SHP77 treated with DMSO at 0.1 percent for 48 hours (cell line): ENCODE results near the gene CCR8.
A peak's percentile ranks its signal among the peaks of the same experiment; 100 is the strongest.
"Not testable (repeated sequence)": the region's sequence is repeated elsewhere in the genome, so short reads cannot be mapped to it uniquely, and the experiment has no call there.

Experiments
- DNase-seq: peaks from one replicate; lab custom pipeline; 2025; lab: John Stamatoyannopoulos, UW

CCR8 gene

GRCh38 chr3:39349080-39349479, 19.6 kb downstream of the CCR8 start:
- peak; percentile 25 for DNase-seq

DNA sequence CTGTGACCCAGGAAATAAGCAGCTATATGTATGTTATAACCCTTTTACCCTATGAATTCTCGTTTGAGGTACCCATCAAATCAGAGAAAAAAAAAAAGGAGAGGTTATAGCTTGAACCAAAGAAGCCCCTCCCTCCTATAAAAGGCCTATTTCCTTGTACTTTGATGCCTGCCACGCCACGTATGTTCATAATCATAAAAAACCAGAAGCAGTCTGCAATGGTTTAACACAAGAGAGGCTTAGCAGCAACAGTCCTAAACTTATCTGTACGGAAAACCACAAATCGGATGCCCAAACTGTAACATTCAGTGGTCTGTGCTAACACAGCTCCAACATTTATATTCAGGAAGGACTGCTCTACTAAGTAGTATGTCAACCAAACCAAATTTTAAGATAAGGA, 21.2 kb downstream of the CCR8 start:
- DNase-seq = no peak

DNA sequence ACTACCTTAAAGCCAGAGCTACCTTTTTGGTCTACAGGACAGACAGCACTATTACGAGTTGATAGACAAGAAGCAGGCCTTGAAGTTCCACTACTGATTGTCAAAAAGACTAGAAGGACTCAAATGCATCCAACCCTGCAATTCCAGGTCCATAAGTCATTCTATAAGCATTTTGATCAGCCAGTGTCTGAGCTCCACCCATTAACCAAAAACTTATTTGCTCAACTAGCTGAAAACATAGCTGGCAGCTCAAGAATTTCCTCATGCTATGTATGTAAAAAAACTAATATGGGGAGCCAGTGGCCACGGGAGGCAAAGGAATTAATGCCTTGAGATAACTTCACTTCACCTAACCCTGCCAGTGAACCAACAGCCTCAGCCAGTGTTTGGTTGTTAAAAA, 21.6 kb downstream of the CCR8 start:
- not testable (repeated sequence) for DNase-seq

DNA sequence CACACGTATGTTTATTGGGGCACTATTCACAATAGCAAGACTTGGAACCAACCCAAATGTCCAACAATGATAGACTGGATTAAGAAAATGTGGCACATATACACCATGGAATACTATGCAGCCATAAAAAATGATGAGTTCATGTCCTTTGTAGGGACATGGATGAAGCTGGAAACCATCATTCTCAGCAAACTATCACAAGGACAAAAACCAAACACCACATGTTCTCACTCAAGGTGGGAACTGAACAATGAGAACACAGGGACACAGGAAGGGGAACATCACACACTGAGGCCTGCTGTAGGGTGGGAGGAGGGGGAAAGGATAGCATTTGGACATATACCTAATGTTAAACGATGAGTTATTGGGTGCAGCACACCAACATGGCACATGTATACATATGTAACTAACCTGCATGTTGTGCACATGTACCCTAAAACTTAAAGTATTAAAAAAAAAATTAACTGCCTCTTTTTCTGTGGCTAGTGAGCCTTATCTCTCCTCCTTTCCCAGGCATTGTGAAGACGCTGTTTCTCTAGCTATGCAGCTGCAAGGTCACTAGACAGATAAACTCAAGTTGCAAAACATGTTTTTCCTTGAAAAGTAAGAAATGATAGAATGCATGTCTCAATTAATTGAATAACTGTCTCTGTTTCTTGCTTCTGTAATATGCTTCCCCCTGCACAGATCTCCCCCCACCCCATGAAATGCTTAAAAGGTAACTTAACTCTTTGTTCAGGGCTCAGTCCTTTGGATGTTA, 23.8 kb downstream of the CCR8 start:
- not testable (repeated sequence) for DNase-seq

- DNase-seq = no peak
Observed at GRCh38 chr3:39358333-39358732, 28.8 kb downstream of the CCR8 start.

DNA sequence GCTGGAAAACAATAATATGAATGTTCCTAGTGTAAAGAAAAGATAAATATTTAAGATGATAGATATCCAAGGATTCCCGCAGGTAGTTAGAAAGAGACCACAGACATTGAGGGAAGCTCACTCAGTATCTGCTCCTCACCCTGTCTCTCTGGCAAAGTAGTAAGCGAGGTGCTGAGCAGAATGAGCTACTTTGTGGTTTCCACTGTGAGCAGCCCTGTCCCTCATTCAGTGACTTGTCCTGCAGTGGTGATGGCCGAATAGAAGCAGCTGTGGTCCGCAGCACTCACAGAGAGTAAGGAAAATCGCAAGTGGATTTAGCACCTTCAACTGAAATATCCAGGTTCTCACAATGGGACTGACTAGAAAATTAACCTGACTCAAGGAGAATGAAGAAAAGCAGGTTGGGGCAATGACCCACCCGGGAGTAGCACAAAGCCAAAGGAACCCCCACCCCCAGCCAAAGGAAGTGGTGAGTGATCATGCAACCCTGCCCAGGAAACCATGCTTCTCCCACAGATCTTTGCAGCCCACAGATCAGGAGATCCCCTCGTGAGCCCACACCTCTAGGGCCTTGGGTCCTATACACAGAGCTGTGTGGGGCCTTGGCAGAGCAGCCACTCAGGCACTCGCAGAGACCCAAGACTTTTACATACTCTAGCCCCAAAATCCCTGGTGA, 31.9 kb downstream of the CCR8 start:
- no peak for DNase-seq

- no peak for DNase-seq
Observed at GRCh38 chr3:39362192-39362591, 32.7 kb downstream of the CCR8 start.

DNA sequence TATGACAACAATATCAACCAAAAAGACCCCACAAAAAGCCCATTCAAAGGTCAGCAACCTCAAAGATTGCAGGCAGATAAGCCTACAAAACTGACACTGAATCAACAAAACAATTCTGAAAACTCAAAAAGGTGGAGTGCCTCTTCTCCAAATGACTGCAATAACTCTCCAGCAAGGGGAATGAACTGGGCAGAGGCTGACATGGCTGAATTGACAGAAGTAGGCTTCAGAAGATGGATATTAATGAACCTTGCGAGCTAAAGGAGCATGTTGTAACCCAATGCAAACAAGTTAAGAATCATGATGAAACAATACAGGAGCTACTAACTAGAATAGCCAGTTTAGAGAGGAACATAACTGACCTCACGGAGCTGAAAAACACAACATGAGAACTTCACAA, 33.3 kb downstream of the CCR8 start:
- DNase-seq = no peak

DNA sequence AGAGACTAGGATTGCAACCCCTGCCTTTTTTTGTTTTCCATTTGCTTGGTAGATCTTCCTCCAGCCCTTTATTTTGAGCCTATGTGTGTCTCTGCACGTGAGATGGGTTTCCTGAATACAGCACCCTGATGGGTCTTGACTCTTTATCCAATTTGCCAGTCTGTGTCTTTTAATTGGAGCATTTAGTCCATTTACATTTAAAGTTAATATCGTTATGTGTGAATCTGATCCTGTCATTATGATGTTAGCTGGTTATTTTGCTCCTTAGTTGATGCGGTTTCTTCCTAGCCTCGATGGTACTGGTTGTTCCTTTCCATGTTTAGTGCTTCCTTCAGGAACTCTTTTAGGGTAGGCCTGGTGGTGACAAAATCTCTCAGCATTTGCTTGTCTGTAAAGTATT, 40.9 kb downstream of the CCR8 start:
- DNase-seq = not testable (repeated sequence)

DNA sequence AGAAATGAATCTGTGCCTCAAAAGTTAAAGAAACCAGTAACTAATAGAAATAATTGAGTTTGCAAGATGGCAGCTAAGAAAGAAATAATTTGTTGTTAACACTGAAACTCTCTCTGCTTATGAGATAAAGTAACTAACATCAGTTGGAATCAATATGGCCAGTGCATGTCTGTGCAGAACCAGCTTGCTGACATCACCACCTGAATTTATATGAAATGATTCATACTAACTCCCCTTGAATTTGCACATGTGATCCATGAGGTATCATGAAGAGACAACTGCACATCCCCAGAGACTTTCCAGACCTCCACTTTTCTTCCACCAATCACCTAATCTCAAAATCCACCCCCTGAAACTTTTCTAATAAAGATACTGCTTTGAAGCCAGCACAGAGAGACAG, 43.3 kb downstream of the CCR8 start:
- no peak for DNase-seq

GRCh38 chr3:39376959-39377634, 47.6 kb downstream of the CCR8 start:
- DNase-seq = no peak

DNA sequence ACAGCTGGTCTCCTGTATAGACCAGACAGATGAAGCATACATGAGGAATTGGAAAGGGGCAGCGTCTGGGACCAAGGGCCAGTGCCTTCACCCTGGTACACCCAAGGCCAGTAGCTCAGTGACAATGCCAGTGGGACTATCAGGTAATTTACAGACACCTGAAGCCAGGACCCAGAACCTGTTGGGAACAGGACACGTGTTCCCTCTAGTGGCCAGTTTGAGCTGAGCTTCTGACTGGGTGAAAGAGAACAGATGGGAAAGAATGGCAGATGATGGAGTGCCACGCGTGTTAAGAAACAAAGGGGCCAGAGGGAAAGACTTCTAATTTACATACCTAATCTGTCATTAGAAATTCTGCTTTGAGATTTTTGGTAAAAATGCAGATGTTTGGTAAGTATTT, 48.6 kb downstream of the CCR8 start:
- no peak for DNase-seq

DNA sequence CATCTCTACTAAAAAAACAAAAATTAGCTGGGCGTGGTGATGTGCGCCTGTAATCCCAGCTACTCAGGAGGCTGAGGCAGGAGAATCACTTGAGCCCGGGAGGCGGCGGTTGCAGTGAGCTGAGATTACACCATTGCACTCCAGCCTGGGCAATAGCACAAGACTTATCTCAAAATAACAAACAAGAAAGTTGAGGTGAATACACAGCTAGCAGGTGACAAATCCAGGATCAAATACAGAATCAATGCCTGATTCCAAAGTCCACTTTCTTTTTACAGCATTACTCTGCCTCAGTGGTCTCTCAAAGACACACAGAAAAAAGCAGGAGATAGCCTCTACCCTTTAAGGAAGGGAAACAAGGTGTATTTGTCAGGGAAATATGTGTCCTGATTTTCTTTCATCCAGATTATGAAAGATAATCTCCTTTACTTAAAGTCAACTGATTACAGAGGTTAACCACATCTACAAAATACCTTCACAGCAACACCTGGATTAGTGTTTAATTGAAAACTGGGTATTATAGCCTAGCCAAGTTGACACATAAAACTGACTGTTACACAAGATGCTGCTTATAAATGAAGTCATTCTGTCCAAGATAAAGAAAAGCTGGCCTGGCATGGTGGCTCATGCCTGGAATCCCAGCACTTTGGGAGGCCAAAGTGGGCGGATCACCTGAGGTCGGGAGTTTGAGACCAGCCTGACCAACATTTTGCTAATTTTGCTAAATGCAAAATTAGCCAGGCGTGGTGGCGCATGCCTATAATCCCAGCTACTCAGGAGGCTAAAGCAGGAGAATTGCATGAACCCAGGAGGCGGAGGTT, 49.7 kb downstream of the CCR8 start:
- DNase-seq = no peak

DNA sequence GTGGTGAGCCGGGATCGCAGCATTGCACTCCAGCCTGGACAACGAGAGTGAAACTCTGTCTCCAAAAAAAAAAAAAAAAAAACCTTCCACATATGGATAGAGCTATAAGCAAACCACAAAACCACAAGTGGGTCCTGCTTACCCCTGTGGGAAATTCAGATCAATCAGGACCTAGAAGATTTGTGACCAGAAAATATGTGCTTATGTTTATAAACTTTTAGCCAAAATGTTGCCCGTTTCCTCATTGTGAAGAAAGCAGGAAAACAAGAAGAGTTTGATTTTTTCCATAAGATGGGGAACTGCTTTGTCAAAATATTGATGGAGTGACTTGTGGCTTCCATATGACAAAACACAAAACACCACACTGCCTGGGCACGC, 50.3 kb downstream of the CCR8 start:
- DNase-seq = no peak

- DNase-seq = no peak
Observed at GRCh38 chr3:39381432-39381831, 51.9 kb downstream of the CCR8 start.
